IMR-90 (cell line): Measurements from ENCODE around the gene FGFR4.

Source experiments
- BHLHE40 ChIP-seq: fragments of 150-350 bp; IDR thresholded peaks from 2 replicates; pipeline ENCODE4 v1.6.1; 2016; ENCODE audit warnings: mild to moderate bottlenecking, low read depth, low read length
- CEBPB ChIP-seq: IDR thresholded peaks from 2 replicates; pipeline ENCODE4 v1.6.1; 2012; ENCODE audit warnings: low read depth, low read length, improper control_type of control experiment
- CHD1 ChIP-seq: IDR thresholded peaks from 2 replicates; pipeline ENCODE4 v1.6.1; 2012; ENCODE audit warnings: low read depth, low read length, improper control_type of control experiment
- MXI1 ChIP-seq: IDR thresholded peaks from 2 replicates; pipeline ENCODE4 v1.6.1; 2012; ENCODE audit warnings: low read depth, mild to moderate bottlenecking, low read length, moderate library complexity, borderline replicate concordance
- POLR2A ChIP-seq: IDR thresholded peaks from 2 replicates; pipeline ENCODE4 v1.6.1; 2012; ENCODE audit warnings: mild to moderate bottlenecking, low read depth, low read length
- RAD21 ChIP-seq: IDR thresholded peaks from 2 replicates; pipeline ENCODE4 v1.6.1; 2012; ENCODE audit warnings: low read length, improper control_type of control experiment
- RCOR1 ChIP-seq: IDR thresholded peaks from 2 replicates; pipeline ENCODE4 v1.6.1; 2012; ENCODE audit warnings: mild to moderate bottlenecking, low read length, improper control_type of control experiment; ENCODE audit not compliant: insufficient replicate concordance
- TF ChIP-seq, protein P1 (sequence below): conservative IDR thresholded peaks from 2 replicates; pipeline ENCODE4 v1.5.1; 2012; ENCODE audit warnings: mild to moderate bottlenecking, low read depth, low read length, improper control_type of control experiment
- TF ChIP-seq, protein P2 (sequence below): fragments of 150-350 bp; IDR thresholded peaks from 2 replicates; pipeline ENCODE4 v1.6.1; 2016; ENCODE audit warnings: low read depth, mild to moderate bottlenecking, low read length, moderate library complexity, borderline replicate concordance

GRCh38 chr5:177084175-177084574 is 2.5 kb upstream of the FGFR4 start:
- TF ChIP-seq, protein P1, sequence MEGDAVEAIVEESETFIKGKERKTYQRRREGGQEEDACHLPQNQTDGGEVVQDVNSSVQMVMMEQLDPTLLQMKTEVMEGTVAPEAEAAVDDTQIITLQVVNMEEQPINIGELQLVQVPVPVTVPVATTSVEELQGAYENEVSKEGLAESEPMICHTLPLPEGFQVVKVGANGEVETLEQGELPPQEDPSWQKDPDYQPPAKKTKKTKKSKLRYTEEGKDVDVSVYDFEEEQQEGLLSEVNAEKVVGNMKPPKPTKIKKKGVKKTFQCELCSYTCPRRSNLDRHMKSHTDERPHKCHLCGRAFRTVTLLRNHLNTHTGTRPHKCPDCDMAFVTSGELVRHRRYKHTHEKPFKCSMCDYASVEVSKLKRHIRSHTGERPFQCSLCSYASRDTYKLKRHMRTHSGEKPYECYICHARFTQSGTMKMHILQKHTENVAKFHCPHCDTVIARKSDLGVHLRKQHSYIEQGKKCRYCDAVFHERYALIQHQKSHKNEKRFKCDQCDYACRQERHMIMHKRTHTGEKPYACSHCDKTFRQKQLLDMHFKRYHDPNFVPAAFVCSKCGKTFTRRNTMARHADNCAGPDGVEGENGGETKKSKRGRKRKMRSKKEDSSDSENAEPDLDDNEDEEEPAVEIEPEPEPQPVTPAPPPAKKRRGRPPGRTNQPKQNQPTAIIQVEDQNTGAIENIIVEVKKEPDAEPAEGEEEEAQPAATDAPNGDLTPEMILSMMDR = no peak
- TF ChIP-seq POLR2A (no peak), CHD1 (no peak), RCOR1 (no peak), RAD21 (no peak), CEBPB (no peak), BHLHE40 (no peak), MXI1 (no peak)
- TF ChIP-seq, protein P2, sequence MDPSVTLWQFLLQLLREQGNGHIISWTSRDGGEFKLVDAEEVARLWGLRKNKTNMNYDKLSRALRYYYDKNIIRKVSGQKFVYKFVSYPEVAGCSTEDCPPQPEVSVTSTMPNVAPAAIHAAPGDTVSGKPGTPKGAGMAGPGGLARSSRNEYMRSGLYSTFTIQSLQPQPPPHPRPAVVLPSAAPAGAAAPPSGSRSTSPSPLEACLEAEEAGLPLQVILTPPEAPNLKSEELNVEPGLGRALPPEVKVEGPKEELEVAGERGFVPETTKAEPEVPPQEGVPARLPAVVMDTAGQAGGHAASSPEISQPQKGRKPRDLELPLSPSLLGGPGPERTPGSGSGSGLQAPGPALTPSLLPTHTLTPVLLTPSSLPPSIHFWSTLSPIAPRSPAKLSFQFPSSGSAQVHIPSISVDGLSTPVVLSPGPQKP = no peak
